ENCODE data around the gene CCDC12.

GRCh38 chr3:46912986-46913385 is 63.6 kb downstream of the CCDC12 start:
- TF ChIP-seq POLR2A (IDR thresholded peaks at IDR 0.05) (no peak), CTCF (IDR thresholded peaks at IDR 0.05) (no peak)

Data from adrenal gland (tissue), 5 donors.